MCF 10A (cell line): ENCODE measurements around the gene DLX5. TPM values are rescaled to one million over a fixed set of nuclear protein-coding genes. Genes with fewer than 3 reads are reported as not detected.

Source experiments
- BruUV-seq: library from RNA; stranded (reverse); fragments of 400-500 nt; replicated peaks from 2 replicates; lab custom pipeline; 2021; lab: Mats Ljungman, UMichigan
- CTCF ChIA-PET: fragments of 300-600 bp; sonication (Branson Sonifier 250); formaldehyde crosslinking; extraction: SDS; loops from one replicate; lab custom pipeline; 2021; ENCODE audit warnings: antibody characterized with exemption, inconsistent platforms; lab: Yijun Ruan, JAX
- POLR2A ChIA-PET: fragments of 300-600, 350-650 bp; sonication (Branson Sonifier 250); formaldehyde crosslinking; extraction: SDS; loops from one replicate; lab custom pipeline; 2020; ENCODE audit warnings: antibody characterized with exemption, inconsistent platforms; lab: Yijun Ruan, JAX
- DNase-seq: peaks from one replicate; pipeline ENCODE4 v3.0.0-alpha.2; 2018; ENCODE audit not compliant: unreplicated experiment
- H3K27ac Mint-ChIP-seq: one replicate; pipeline ENCODE4 v1.8.0; 2022; ENCODE audit warnings: mild to moderate bottlenecking, low read depth, mixed read lengths; ENCODE audit not compliant: unreplicated experiment
- H3K27me3 Mint-ChIP-seq: one replicate; pipeline ENCODE4 v1.8.0; 2022; ENCODE audit warnings: mixed read lengths; ENCODE audit not compliant: insufficient read depth, unreplicated experiment
- H3K36me3 Mint-ChIP-seq: one replicate; pipeline ENCODE4 v1.8.0; 2022; ENCODE audit warnings: mild to moderate bottlenecking, moderate library complexity, mixed read lengths; ENCODE audit not compliant: insufficient read depth, unreplicated experiment
- H3K4me1 Mint-ChIP-seq: one replicate; pipeline ENCODE4 v1.8.0; 2022; ENCODE audit warnings: mixed read lengths; ENCODE audit not compliant: insufficient read depth, unreplicated experiment
- H3K4me3 Mint-ChIP-seq: one replicate; pipeline ENCODE4 v1.8.0; 2022; ENCODE audit warnings: mild to moderate bottlenecking, moderate library complexity, mixed read lengths; ENCODE audit not compliant: unreplicated experiment
- H3K9me3 Mint-ChIP-seq: one replicate; pipeline ENCODE4 v1.8.0; 2022; ENCODE audit warnings: mixed read lengths; ENCODE audit not compliant: unreplicated experiment
- intact Hi-C: fragments of 100-400 bp; cut with micrococcal nuclease; formaldehyde crosslinking; loops from 2 replicates; pipeline ENCODE4 v1.14.1; 2022
- total RNA-seq: library from RNA; stranded (reverse); gene quantifications from 2 replicates; pipeline ENCODE4 v1.2.3, GENCODE V29; 2022
- TF ChIP-seq, protein P1 (sequence below): fragments of 200-600 bp; IDR thresholded peaks from one replicate; pipeline ENCODE4 v1.8.0; 2022; ENCODE audit warnings: antibody characterized with exemption, mild to moderate bottlenecking; ENCODE audit not compliant: unreplicated experiment

DLX5 gene
- total RNA-seq, 1 experiment from 2014 or later: not detected

DNA sequence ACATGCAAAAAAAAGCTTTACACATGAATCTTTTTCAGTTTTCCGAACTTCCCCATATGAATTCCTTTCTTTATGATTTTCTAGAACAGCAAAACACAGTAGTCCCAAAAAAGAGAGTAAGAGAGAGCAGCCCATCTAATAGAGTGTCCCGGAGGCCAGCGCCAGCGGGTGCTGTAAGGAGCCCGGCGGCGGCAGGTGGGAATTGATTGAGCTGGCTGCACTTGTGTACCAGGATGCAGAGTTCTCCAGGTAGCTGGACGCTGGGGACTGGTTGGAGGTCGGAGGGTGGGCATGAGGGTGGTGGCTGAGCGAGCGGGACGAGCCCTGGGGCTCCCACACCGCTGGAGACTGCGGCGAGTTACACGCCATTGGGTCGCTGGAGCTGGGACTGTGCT, 4.0 kb downstream of the DLX5 start:
- H3K27ac Mint-ChIP-seq: no peak overlapping the region
- ChIA-PET CTCF (interaction anchor here (0.6 to 0.9 kb wide), 2 partner anchors 94 to 1104 kb away, joined by 3 to 4 read pairs; no protein-coding TSS in a partner anchor), POLR2A (no interaction called here)
- H3K9me3 Mint-ChIP-seq: no peaks in the 10 kb centered on the region
- DNase-seq: no peak
- H3K36me3 Mint-ChIP-seq: no peaks in the 10 kb centered on the region
- no peak overlapping the region for H3K4me3 Mint-ChIP-seq
- peaks cover 92% of the 10 kb centered on the region for H3K27me3 Mint-ChIP-seq
- BruUV-seq: no TSS peak
- TF ChIP-seq, protein P1, sequence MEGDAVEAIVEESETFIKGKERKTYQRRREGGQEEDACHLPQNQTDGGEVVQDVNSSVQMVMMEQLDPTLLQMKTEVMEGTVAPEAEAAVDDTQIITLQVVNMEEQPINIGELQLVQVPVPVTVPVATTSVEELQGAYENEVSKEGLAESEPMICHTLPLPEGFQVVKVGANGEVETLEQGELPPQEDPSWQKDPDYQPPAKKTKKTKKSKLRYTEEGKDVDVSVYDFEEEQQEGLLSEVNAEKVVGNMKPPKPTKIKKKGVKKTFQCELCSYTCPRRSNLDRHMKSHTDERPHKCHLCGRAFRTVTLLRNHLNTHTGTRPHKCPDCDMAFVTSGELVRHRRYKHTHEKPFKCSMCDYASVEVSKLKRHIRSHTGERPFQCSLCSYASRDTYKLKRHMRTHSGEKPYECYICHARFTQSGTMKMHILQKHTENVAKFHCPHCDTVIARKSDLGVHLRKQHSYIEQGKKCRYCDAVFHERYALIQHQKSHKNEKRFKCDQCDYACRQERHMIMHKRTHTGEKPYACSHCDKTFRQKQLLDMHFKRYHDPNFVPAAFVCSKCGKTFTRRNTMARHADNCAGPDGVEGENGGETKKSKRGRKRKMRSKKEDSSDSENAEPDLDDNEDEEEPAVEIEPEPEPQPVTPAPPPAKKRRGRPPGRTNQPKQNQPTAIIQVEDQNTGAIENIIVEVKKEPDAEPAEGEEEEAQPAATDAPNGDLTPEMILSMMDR: no peak
- intact Hi-C loops: no loop called here
- H3K4me1 Mint-ChIP-seq: no peaks in the 10 kb centered on the region

DNA sequence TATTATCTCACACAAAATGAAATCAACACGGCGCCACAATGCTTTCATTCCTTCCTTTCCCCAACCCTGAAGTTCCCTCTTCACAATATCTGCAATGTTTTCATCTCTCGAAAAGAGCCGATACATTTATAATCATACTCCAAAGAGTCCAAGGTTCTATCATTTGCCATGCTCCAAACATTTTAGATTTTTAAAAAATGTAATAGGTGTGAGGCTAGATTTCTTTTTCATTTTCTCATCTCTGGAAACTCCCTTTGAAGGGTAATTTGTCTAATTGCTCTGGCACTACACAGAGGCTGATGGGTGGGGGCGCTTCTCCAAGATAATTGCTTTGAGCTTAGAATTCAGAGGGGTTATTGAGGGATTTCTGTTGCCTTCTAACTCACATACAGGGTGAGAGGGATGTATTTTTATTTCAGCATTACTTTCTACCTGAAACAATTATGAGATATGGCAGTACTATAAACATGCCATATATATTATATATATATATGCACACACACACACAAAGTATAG, 4.9 kb downstream of the DLX5 start:
- TF ChIP-seq, protein P1: no peak
- POLR2A ChIA-PET: no interaction called here
- H3K27ac Mint-ChIP-seq: no peak overlapping the region
- H3K4me1 Mint-ChIP-seq: peaks cover under 1% of the 10 kb centered on the region
- no peaks in the 10 kb centered on the region for H3K36me3 Mint-ChIP-seq
- no peak overlapping the region for H3K4me3 Mint-ChIP-seq
- CTCF ChIA-PET: interaction anchor here (0.6 to 0.9 kb wide), 4 partner anchors 9 to 1104 kb away, joined by 3 to 5 read pairs (median 4); no protein-coding TSS in a partner anchor
- intact Hi-C loops: no loop called here
- peaks cover 92% of the 10 kb centered on the region for H3K27me3 Mint-ChIP-seq
- DNase-seq: no peak
- no peaks in the 10 kb centered on the region for H3K9me3 Mint-ChIP-seq
- BruUV-seq: no TSS peak

- Mint-ChIP-seq H3K27me3 (peaks cover 92% of the 10 kb centered on the region), H3K4me1 (peaks cover 7% of the 10 kb centered on the region), H3K27ac (no peak overlapping the region), H3K4me3 (no peak overlapping the region), H3K9me3 (no peaks in the 10 kb centered on the region), H3K36me3 (no peaks in the 10 kb centered on the region)
- no peak for DNase-seq
- TF ChIP-seq, protein P1: no peak
- no TSS peak for BruUV-seq
- intact Hi-C loops: no loop called here
- ChIA-PET CTCF (interaction anchor here (0.6 to 0.7 kb wide), 2 partner anchors 16 to 928 kb away, joined by 3 to 4 read pairs; no protein-coding TSS in a partner anchor), POLR2A (interaction anchor here (0.6 kb wide), 1 partner anchor 74 kb away, joined by 3 read pairs; no protein-coding TSS in a partner anchor)
Measured at GRCh38 chr7:97018791-97019531, 5.7 kb downstream of the DLX5 start.

GRCh38 chr7:97018126-97018601, 6.5 kb downstream of the DLX5 start:
- ChIA-PET POLR2A (interaction anchor here (0.6 kb wide), 1 partner anchor 73 kb away, joined by 3 read pairs; no protein-coding TSS in a partner anchor), CTCF (interaction anchor here (0.6 kb wide), 1 partner anchor 12 kb away, joined by 4 read pairs; no protein-coding TSS in a partner anchor)
- H3K4me1 Mint-ChIP-seq: peaks cover 7% of the 10 kb centered on the region
- intact Hi-C loops: no loop called here
- no TSS peak for BruUV-seq
- H3K27ac Mint-ChIP-seq: no peak overlapping the region
- peaks cover 92% of the 10 kb centered on the region for H3K27me3 Mint-ChIP-seq
- TF ChIP-seq, protein P1: no peak
- no peak for DNase-seq
- no peaks in the 10 kb centered on the region for H3K36me3 Mint-ChIP-seq
- no peaks in the 10 kb centered on the region for H3K9me3 Mint-ChIP-seq
- H3K4me3 Mint-ChIP-seq: no peak overlapping the region
